Central memory CD4-positive, alpha-beta T cell (primary cell): Measurements from ENCODE around the gene POU3F2.

ENCODE experiments used
- DNase-seq: peaks from one replicate; pipeline ENCODE4 v3.0.0; 2022

POU3F2 gene

DNA sequence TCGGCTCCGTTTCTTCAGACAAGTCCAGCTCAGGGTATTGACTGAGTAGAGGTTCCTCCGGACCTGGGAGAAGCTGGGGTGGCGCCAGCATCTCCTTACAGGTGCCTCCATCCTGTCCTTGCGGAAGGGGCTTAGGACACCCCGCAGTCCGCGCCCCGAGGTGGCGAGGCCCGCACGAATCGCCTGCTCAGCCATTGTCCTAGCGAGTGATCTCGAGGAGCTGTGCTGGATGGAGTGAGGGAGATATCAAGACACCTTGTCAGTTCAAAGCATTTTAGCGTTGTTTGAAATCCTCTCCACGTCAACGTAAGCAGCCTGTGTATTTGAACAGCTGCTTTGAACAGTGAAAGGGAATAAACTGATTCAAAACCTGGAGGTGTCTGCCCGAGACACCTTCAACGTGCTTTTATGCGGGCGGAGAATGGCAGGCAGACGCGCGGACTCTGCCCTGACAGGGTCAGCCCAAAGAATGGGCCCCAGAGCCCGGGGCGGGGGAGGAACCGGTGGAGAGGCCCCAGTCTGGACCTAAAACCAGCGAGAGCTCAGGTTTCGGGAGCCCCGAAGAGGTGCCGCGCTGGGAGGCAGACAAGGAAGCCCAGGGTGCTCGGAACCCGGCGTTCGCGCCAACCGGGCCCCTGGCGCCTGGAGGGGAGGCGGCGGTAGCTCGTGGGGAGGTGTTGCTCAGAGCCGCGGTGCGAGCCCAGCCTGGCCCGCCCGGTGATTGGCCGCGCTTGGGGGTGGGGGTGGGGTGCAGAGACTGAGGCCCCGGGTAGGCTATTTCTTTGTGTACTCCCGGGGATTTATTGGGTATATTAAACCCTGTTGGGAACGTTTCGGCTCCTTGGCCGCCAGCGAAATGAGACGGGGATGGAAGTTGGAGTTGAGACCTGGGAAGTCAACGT, 3.1 kb upstream of the POU3F2 start:
- DNase-seq = no peak

DNA sequence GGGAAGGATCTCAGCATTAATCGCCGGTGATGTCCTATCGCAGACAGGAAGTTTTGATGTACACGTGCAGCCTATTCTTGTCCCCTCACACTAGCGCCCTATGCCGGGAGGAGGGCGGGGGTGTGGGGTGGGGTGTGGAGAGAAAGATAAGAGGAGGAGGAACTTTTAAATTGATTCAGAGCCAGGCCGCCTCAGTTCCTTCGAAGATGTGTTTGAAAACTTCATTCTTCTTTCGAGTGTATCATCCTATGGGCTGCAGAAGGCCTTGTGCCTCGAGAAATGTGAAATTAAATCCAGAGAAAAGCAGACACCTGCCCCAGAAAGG, 2.5 kb upstream of the POU3F2 start:
- no peak for DNase-seq

DNA sequence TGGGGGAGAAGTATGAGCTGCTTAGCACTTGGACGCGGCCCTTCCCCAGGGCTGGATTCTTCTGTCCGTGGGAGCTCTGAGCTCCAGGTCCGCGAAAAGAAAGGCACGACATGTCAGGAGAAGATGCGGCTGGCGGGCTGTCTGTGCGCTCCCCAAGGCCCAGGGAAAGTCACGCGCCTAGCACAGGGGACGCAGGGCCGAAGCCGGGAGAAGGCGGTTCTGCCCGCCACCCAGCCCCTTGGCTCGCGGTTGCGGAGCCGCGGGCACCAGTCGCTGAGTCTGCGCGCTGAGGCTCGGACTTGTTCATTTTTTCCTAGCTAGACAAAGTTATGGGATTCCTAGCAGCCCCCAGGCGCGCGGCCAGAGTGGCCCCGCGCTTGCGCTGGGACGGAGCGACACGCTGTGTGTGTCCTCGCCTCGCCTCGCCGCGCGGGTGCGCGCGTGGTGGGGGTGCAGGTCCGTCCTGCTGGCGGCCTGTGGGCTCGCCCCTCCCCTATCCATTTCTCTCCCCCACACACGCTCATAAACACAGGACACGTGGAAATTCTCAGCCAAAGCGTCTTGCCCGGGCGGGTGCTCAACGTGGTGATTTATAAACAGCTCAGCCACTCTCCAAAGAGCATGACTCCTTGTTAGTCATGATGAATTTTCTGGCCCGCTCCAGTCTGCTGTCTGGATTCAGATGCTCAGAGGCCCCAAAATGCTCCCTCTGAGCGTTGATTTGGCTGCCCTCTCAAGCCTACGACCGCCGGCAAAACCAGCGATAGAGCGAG, 1.9 kb upstream of the POU3F2 start:
- no peak for DNase-seq

DNA sequence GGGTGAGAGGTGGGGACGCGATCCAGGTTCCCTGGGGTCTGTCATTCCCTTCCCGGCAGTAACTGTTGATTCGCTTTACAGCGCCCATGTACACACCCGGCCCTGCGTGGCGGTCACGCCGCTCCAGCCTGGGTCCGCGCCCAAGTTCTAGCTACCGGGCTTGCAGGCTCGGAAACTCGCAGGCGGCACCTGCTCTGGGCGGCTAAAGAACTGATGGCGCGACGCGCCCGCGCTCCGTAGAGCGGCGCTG, 1.4 kb upstream of the POU3F2 start:
- DNase-seq = no peak

DNA sequence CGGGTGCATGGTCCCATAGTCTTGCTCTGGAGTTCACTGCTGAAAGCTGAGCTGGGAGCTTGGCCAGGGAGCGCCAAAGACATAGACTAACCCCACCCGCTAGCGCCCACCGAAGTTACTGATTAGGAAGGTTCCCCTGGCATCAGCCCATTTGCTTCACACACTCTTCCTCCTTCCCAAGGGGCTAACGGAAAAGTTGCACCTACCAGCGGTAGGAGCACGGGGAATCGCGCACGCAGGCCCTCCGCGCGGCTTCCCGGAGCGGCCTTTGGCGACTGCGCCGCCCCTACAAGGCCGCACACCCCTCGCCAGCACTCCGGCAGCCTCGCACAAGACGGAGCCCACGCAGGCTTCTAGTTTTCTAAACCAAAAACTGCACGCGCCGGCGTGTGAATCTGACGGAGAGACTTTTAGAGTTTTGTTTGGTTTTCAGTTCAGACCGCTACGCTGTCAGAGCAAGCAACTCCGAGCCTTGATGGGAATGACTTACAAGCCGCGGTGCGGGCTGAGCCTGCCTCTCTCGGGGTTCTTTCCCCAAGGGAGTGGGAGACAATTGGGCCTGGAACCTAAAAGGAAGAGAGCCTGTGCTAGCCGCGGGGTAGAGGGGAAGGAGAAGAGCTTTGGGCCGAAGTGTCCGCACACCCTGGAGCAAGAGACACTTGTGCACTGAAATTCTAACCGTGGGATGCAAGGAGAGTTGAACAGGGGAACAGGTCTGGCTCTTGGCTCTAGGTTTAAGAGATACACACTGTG, 891 bp upstream of the POU3F2 start:
- DNase-seq = no peak

DNA sequence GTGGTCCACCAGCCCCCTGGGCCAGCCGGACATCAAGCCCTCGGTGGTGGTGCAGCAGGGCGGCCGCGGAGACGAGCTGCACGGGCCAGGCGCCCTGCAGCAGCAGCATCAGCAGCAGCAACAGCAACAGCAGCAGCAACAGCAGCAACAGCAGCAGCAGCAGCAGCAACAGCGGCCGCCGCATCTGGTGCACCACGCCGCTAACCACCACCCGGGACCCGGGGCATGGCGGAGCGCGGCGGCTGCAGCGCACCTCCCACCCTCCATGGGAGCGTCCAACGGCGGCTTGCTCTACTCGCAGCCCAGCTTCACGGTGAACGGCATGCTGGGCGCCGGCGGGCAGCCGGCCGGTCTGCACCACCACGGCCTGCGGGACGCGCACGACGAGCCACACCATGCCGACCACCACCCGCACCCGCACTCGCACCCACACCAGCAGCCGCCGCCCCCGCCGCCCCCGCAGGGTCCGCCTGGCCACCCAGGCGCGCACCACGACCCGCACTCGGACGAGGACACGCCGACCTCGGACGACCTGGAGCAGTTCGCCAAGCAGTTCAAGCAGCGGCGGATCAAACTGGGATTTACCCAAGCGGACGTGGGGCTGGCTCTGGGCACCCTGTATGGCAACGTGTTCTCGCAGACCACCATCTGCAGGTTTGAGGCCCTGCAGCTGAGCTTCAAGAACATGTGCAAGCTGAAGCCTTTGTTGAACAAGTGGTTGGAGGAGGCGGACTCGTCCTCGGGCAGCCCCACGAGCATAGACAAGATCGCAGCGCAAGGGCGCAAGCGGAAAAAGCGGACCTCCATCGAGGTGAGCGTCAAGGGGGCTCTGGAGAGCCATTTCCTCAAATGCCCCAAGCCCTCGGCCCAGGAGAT, 1.0 kb downstream of the POU3F2 start:
- no peak for DNase-seq

DNA sequence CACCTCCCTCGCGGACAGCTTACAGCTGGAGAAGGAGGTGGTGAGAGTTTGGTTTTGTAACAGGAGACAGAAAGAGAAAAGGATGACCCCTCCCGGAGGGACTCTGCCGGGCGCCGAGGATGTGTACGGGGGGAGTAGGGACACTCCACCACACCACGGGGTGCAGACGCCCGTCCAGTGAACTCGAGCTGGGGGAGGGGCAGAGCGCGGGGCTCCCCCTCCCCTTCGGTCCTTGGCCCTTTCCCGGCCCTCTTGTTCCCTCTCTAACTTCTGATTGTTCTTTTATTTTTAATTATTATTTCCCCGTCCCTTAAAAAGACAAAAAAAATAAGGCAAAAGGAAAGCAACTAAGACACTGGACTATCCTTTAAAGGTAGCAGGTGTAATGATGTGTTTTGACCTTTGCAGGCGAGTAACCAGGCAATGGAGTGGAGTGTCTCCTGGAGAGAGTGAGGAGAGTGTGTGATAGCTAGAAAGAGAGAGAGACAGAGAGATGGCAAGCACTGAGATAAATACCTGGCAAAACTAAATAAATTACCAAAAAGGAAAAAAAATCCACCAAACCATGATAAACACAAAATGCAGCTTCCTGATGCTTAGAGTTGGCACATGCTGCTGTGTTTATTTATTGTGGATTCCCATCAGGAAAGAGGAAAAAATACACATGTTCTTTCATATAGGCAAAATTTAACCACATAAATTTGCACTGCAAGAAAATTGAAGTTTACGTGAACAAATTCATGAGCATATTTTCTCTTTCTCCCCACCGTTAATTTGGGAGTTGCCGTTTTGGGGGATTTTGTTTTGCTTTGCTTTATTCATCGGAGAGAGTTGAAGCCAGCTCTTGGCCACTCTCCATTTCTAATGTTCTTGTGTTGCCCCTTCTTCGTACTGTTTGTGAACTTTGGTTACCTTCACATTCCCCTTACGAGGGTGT, 1.9 kb downstream of the POU3F2 start:
- no peak for DNase-seq

DNA sequence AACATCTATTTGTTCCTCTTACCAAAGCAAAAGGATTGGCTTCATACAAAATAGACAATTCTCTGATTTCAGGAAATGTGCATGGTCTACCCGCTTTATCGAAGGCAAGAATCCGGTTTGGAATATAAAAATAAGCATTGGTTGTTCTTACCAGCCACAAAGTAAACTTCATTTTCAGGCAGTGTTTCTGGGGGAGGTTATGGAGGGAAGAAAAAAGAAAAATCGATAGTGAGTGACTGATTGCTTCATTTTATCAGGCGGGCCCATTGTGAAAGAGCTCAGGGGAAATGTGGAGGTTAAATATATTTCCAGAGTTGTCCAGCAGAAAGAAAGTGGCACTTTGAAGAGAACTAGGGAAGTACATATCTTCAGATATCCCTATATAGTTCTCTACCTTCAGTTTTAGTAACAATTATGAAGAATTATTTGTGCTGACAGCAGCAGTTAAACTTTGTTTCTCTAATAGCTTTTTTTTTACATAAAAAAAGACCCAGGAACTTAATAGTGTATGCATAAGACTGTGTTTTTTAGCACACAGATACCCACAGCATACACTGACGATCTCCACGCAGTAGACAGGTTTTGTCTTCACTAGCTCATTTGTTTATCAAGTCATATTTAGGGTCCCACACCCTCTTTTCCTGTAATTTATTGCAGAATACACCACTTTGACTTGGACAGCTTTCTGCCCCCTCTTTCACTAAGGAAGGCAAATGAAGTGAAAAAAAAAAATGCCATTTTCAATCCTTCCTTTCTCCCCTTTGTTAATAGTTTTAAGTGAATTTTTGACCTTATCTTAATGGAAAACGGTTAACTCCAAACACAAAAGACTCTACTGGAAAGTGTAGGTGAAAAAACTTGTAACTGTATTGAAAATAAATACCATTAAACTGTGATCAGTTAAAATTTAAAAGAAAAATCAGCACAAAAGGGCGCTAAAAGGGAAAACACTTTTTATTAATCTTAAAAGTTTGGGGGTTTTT, 2.9 kb downstream of the POU3F2 start:
- DNase-seq = no peak

DNA sequence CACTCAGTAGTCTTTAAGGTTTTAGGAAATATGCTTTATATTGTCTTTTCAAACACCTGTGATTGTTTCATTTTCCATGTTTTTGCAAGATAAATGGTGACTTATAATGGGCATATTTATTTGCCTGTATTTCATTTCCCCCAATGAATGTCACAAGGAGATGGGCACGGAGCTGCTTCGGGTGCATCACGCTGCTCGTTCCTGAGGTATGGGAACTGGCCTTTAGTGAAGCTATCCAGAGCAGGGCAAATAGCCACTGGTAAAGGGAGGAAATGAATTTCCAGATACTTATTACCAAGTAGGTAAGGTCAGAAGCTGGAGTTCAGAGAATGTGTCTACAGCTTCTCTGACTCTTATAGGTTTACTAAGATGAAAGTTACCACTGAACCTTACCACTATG, 3.7 kb downstream of the POU3F2 start:
- DNase-seq = no peak

DNA sequence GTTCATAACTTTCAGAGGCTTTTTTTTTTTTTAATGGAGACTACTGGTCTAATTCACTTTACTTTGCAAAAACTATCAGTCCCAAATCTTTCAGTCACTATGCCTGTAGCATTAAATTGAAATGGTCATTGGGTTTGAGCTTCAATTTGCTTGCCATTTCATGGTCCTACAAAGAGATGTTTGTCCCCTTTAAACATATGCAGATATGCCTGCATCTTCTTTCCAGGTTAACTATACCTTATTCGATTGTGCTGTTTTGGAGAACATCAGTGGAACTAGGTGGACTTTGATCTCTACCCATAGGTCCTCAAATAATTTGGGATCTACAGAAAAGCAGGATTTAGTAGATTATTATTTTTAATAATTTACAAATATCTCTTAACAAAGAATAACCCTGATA, 4.6 kb downstream of the POU3F2 start:
- no peak for DNase-seq

DNA sequence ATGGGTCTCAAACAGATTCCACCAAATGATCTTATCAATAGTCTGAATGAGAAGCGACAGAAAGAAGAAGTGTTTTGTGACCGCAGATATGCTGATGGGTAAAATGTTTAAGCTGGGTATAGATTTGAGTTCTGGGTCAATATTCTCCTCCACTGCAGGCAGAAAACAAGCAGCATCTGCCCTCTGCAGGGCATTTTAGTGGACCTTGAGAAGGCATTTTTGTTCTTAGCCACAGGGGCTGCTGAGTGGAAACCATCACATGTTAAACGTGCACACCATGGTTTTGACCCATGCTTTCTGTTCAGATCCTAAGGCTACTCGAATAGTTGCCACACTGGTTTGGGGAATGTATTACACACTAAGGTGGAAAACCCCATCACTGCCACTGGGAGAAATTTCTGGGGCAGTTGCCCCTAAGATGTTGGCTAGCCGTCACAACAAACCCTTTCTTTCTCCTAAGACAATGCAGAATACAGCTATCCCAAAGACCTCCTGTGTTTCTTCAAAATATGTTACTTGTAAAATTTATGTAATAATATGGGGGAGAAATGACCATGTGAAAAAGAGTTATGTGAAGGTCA, 5.5 kb downstream of the POU3F2 start:
- no peak for DNase-seq

DNA sequence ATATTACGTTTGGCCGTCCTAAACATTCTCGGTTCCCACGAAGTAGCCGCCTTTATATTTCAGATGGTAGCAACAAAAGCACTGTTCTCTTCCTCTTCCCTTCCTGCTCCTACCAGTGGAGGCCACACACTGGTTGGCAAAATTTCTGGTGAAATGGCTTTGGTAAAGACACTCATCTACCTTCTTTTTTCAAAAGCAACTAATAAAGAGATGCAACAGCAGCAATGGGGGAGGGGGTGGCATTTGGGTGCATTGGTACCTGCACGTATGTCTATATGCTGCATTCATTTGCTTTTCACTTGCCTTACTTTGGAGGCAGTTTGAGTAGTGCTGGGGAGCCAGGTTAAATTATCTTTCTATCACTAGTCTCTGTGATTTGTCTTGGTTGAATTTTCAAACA, 6.0 kb downstream of the POU3F2 start:
- no peak for DNase-seq

DNA sequence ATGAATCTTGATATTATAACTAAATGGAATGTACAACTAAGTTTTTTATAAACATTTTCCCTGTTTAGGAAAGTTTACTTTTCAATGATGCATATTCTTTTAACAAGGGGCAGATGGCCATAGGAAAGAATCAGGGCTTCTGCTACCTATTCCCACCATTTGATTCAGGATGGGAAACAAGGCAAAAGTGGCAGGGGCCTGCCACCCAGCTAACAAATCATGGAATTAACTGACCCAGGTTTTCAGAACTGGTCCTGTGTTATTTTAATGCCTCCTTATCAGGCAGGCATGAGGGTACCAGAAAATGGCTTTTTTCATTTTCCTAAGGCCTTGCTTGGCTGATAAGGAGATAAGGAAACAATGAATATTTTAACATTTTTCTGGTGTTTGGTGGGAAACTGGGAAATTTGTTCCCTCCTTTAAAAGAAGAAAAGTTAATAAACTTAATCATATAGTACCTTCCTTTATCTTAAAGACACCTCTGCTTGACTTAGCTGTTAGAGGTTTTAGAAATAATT, 6.7 kb downstream of the POU3F2 start:
- DNase-seq = no peak

DNA sequence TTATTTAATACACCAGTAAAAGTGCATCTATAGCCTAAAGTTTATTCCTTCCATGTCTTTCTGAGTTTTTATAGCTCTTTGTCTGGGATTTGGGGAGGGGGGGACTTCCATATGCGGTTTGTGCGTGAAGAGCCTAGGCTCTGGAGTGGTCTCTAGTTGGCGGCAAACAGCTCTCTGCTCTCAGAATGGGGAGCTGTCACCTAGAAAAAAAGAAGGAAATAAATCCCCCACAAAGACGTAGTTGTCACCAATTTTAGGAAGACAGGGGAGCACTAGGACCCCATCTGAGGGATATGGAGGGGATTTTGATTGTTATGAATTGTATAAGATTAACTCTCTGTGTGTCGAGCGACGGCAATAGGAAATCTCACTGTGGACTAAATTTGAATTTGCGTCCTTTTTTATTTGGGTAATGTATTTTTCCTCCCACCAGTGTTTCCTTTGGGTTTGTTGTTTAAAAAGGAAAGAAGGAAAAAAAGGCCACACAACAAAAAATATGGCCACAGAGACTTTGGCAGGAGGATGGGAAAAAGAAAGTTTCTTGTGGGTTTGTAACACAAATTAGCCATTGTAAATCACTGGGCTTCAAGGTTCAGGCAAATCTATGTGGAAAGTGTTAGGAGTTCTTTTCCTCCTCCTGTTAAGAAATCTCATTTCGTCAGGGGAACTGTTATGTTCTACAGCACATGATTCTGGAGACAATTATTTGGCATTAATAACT, 7.4 kb downstream of the POU3F2 start:
- no peak for DNase-seq

DNA sequence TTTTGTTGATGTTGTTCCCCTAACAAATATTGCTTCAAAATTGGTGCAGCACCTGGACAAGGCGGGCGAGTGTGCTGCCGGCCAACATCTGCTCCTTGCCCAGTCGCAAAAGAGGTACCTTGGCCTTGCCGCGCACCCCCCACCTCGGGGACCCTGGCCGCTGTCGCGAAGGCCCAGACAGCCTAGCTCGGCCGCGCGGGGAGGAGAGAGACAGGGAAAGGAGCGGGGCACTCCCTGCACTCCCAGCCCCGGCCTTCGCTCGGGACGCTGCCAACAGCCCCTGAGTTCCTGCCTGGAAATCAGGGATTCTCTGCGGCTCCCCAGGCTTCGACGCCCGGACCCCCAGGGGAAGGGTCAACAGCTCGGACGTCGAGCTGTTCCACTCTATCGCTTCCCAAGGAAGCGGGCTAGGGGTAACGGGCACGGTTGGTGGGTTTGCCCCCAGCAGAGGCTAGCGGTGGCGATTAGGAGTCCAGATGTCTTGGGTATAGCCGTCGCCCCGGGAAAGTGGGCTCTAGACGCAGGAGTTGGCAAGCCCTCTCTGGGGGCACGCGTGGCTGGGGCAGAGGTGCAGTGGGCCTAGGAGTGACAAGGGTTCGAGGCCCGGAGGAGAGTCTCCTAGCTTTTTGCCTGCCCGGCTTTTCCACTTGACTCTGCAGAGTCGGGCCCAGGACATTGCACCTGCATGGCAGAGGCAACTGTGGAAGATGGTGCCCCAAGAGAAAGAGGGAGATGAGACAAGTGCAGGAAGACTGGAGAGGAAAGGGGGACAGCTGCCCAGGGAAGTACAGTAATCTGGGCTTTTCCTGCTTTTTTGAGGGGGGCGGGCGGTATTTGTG, 8.2 kb downstream of the POU3F2 start:
- DNase-seq = no peak

DNA sequence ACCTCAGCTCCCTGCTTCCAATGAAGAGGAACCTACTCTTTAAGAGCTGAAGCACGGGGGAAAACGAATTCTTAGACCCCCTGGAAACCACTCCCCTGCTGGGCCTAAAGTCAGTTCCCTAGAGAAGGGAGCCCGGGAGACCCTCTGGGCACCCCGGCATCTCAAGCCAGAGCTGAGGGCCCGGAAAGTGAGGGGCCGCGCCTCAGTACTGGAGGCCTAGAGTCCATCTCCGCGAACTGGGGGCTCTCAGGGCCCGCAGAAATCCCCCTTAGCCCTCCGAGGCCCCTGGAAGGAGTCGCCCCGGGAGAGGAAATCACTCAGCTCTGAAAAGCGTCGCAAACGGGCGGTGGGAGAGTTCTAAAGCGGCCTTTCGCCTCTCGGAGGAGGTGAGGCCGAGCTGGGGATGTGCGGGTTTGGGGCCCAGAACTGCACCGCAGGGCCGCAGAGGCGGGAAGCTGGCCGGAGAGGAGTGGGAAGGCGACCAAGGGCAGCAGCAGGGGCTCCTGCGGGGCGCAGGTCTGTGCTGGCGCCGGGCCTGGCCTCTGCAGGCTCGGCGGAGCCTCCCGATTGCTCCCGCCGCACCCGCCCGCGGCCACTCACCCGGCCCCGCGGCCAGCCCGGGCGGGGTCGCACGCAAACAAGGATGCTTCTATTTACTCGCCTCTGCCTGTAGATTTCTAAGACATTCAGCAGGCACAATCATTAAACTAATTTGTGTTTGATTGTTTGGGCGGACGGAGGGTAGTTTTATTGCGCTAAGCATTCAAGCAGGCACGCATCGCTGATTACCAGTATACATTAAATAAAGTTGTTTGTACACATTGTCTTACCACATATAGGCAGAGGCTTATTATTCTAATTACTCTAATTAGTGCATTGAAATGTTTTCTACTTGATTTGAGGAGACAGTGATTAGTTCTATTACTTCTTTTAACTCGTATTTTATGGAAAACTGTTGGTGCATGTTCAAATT, 9.2 kb downstream of the POU3F2 start:
- no peak for DNase-seq
